ENCODE measurements around the gene DENND4B.
A peak's percentile ranks its signal among the peaks of the same experiment; 100 is the strongest.
"Not testable (repeated sequence)": the region's sequence is repeated elsewhere in the genome, so short reads cannot be mapped to it uniquely, and the experiment has no call there.

Gene DENND4B, protein sequence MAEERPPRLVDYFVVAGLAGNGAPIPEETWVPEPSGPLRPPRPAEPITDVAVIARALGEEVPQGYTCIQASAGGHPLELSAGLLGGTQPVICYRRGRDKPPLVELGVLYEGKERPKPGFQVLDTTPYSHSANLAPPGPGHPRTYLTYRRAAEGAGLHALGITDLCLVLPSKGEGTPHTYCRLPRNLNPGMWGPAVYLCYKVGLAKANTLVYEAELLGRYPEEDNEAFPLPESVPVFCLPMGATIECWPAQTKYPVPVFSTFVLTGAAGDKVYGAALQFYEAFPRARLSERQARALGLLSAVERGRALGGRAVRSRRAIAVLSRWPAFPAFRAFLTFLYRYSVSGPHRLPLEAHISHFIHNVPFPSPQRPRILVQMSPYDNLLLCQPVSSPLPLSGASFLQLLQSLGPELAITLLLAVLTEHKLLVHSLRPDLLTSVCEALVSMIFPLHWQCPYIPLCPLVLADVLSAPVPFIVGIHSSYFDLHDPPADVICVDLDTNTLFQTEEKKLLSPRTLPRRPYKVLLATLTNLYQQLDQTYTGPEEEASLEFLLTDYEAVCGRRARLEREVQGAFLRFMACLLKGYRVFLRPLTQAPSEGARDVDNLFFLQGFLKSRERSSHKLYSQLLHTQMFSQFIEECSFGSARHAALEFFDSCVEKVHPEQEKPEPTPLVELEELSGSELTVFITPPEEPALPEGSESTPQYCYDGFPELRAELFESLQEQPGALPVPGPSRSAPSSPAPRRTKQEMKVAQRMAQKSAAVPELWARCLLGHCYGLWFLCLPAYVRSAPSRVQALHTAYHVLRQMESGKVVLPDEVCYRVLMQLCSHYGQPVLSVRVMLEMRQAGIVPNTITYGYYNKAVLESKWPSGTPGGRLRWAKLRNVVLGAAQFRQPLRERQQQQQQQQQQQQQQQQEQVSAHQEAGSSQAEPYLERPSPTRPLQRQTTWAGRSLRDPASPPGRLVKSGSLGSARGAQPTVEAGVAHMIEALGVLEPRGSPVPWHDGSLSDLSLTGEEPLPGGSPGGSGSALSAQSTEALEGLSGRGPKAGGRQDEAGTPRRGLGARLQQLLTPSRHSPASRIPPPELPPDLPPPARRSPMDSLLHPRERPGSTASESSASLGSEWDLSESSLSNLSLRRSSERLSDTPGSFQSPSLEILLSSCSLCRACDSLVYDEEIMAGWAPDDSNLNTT (N-terminal part only)

GRCh38 chr1:153946622-153947241 lies at the start of gene DENND4B:
Gene DENND4B, minus strand, starts transcription at chr1:153946718. Its CDS starts 2,344 bp downstream, at chr1:153944374.
- DNase-seq: peak; percentile 55

DNA sequence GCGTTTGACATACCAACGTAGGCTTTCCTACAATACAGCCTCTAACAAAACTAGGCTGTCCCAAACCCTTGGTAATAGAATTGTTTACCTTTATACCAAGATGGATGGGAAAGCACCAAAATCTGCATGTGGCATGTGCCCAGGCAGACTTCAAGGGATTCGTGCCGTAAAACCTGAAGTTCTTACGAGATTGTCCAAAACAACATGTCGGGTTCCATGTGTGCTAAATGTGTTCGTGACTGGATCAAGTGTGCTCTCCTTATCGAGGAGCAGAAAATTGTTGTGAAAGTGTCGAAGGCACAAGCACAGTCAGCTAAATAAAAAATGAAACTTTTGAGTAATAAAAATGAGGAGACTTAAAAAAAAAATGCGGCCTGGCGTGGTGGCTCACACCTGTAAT lies 49.1 kb upstream of the DENND4B start:
- DNase-seq: no peak

DNA sequence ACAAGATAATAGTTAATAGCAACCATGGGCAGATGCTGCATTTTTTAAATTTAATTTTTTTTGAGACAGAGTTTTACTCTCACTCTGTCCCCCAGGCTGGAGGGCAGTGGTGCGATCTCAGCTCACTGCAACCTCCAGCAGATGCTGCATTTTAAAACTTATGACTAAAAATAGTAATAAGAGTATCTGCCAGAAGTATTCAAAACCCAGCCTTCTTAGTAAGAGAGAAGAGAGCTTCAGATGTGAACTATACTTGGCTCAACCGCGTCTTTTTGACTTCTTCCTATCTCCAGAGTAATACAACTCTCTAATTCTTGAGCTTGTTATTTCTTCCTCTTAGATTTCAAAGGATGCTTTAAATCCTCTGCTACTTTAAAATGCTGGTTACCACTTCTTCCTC lies 48.7 kb upstream of the DENND4B start:
- no peak for DNase-seq

DNA sequence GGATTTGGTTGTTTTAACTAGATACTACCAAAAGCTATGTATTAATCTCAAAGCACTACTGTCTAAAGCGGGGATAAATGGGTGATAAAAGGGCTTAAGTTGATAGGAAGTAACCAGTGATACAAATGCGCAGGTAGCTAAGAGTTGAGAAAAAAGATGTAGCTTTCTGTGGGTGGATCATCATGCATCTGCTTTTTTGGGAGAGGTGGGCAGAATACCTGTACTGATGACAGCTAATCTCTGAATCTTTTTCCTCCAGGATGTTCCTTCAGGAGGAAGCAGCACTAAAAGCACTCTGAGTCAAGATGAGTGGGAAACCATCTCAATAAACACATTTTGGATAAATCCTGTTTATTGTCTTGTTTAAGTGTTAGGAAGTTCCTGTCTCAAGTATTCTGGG lies 45.3 kb upstream of the DENND4B start:
- DNase-seq: no peak

GRCh38 chr1:153991151-153991630 lies 44.7 kb upstream of the DENND4B start:
- DNase-seq: no peak

- DNase-seq: peak; percentile 95
Measured at GRCh38 chr1:153990468-153991150, 44.1 kb upstream of the DENND4B start, which contains the start of gene RPS27. Gene RPS27, plus strand, starts transcription at chr1:153990762. Its CDS starts 35 bp downstream, at chr1:153990797.

- no peak for DNase-seq
Measured at GRCh38 chr1:153987621-153988020, 41.1 kb upstream of the DENND4B start.

DNA sequence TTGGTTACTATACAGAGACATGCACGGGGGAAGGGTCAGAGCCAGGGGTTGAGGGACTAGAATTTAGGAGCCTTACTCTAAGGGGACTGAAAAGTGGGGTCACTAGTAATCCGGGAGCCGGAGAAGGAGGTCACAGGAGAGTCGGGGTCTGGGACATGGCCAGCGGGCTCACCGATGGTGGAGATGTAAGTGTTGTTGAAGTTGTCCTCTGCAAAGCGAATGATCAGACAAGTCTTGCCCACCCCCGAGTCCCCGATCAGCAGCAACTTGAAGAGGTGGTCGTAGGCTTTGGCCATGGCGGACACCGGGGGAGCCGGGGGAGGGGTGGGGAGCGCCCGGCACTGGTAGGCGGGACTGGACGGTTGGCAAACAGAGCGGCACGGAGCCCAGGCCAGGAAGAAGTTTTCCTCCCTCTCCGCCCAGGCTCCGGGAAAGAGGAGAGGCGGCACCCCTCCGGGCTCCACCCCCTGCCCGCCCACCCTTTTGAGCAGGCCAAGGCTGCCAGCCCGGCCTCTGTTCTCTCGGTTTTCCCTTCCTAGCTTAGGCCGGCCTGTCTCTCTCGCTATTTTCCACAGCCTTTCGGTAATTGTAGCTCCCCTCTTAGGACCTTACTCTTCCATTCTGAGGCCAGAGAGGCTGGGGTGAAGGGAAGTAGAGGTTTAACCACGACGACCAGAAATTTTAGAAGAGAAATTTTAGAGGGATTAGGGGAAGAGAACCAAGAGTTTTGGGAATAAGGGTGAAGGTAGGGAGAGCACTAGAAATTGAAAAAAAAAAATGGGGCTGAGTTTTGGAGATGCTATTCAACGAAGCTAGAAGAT lies 39.6 kb upstream of the DENND4B start, which contains the start of gene RAB13:
Gene RAB13 (minus strand): TSS at position 399 of the 821 bp plus-strand sequence. CDS start 103 bp downstream, at position 296.
- DNase-seq: peak; percentile 59

GRCh38 chr1:153985341-153985912 lies 38.9 kb upstream of the DENND4B start:
- no peak for DNase-seq

- no peak for DNase-seq
Measured at GRCh38 chr1:153984123-153984894, 37.8 kb upstream of the DENND4B start.

DNA sequence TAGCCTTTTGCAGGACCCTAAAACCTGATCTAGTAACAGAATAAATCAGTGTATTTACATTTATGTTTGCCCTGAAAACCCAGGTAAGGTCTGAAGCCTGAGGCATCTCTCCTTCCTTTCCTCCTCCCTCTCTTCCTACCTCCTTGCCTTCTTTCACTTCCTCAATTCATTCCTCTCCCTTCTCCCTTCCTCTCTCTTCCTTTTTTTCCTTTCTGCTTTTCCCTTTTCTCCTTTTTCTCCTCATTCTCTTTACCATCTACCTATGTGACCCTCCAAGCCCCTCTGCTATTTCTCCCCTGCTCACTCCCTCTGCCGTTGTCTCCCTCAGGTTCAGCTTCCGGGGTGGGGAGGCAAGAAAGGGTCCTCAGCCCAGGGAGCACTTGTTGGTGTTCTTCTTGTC lies 35.2 kb upstream of the DENND4B start:
- not testable (repeated sequence) for DNase-seq

- DNase-seq: not testable (repeated sequence)
Measured at GRCh38 chr1:153979091-153979490, 32.6 kb upstream of the DENND4B start.

GRCh38 chr1:153978274-153978909 lies 31.9 kb upstream of the DENND4B start:
- DNase-seq: no peak

GRCh38 chr1:153977250-153978240 lies 31.0 kb upstream of the DENND4B start, which contains the start of gene JTB:
Gene JTB, minus strand, starts transcription at chr1:153977674. Its CDS starts 422 bp downstream, at chr1:153977252.
- DNase-seq: peak; percentile 69

DNA sequence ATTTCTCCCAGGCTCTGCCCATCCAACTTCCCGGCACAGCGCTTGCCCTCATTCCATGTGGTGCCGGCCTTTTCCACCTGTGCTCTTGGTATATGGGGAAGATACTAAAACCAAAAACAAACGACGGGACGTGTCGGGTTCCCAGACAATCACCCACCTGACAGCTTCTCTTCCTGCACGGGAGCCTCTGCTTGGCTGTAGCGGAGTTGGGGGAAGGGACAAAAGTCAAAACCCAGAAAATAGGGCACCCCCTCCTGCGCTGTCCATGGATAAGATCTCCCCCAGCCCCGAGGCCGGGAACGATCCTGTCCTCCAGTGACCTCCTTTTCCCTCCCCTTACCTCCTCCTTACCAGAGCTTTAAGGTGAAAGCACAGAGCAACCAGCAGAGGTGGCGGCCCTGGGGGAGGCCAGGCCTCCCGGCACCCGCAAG lies 30.3 kb upstream of the DENND4B start:
- DNase-seq: no peak

DNA sequence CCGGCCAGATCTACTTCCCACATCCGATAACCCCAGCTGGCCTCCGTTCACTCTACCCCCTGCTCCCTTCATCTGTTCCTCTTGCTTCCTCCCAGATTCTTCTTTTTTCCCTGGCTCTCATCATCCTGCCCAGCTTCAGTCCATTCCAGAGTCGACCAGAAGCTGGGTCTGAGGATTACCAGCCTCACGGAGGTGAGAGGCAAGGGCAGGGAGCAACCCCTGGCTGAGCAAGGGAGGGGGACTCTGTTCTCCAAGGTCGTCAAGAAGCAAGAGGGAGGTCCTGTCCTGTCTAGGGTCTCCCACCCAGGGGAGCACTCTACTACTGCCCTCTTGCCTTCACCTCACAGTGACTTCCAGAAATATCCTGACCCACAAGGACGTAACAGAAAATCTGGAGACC lies 27.0 kb upstream of the DENND4B start:
- DNase-seq: no peak

GRCh38 chr1:153973071-153973470 lies 26.6 kb upstream of the DENND4B start:
- no peak for DNase-seq
